ENCODE measurements around the gene NEGR1. TPM values are rescaled to one million over a fixed set of nuclear protein-coding genes. Genes with fewer than 3 reads are reported as not detected.

NEGR1 gene
- total and polyA plus RNA-seq, 2 experiments from 2014 or later = 0.57 to 0.94 TPM

DNA sequence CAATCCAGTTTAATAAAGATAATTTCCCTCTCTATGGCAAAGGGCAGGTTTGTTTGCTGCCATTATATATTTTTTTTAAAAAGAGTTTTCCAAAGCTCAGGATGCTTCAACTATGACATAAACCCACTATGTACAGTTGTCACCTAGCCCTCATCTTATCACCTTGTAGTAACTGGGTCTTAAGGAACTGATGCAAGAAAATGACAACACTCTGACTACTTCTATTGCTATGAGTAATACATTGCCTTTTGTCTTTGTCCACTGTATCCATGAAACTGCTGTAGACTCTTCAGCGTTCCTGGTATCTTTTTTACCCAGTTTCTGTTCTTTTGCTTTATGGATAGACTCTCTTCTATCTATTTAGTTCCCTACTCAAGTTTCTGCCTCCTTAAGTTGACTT is 586.5 kb downstream of the NEGR1 start (continued):
- TF ChIP-seq, protein P1, sequence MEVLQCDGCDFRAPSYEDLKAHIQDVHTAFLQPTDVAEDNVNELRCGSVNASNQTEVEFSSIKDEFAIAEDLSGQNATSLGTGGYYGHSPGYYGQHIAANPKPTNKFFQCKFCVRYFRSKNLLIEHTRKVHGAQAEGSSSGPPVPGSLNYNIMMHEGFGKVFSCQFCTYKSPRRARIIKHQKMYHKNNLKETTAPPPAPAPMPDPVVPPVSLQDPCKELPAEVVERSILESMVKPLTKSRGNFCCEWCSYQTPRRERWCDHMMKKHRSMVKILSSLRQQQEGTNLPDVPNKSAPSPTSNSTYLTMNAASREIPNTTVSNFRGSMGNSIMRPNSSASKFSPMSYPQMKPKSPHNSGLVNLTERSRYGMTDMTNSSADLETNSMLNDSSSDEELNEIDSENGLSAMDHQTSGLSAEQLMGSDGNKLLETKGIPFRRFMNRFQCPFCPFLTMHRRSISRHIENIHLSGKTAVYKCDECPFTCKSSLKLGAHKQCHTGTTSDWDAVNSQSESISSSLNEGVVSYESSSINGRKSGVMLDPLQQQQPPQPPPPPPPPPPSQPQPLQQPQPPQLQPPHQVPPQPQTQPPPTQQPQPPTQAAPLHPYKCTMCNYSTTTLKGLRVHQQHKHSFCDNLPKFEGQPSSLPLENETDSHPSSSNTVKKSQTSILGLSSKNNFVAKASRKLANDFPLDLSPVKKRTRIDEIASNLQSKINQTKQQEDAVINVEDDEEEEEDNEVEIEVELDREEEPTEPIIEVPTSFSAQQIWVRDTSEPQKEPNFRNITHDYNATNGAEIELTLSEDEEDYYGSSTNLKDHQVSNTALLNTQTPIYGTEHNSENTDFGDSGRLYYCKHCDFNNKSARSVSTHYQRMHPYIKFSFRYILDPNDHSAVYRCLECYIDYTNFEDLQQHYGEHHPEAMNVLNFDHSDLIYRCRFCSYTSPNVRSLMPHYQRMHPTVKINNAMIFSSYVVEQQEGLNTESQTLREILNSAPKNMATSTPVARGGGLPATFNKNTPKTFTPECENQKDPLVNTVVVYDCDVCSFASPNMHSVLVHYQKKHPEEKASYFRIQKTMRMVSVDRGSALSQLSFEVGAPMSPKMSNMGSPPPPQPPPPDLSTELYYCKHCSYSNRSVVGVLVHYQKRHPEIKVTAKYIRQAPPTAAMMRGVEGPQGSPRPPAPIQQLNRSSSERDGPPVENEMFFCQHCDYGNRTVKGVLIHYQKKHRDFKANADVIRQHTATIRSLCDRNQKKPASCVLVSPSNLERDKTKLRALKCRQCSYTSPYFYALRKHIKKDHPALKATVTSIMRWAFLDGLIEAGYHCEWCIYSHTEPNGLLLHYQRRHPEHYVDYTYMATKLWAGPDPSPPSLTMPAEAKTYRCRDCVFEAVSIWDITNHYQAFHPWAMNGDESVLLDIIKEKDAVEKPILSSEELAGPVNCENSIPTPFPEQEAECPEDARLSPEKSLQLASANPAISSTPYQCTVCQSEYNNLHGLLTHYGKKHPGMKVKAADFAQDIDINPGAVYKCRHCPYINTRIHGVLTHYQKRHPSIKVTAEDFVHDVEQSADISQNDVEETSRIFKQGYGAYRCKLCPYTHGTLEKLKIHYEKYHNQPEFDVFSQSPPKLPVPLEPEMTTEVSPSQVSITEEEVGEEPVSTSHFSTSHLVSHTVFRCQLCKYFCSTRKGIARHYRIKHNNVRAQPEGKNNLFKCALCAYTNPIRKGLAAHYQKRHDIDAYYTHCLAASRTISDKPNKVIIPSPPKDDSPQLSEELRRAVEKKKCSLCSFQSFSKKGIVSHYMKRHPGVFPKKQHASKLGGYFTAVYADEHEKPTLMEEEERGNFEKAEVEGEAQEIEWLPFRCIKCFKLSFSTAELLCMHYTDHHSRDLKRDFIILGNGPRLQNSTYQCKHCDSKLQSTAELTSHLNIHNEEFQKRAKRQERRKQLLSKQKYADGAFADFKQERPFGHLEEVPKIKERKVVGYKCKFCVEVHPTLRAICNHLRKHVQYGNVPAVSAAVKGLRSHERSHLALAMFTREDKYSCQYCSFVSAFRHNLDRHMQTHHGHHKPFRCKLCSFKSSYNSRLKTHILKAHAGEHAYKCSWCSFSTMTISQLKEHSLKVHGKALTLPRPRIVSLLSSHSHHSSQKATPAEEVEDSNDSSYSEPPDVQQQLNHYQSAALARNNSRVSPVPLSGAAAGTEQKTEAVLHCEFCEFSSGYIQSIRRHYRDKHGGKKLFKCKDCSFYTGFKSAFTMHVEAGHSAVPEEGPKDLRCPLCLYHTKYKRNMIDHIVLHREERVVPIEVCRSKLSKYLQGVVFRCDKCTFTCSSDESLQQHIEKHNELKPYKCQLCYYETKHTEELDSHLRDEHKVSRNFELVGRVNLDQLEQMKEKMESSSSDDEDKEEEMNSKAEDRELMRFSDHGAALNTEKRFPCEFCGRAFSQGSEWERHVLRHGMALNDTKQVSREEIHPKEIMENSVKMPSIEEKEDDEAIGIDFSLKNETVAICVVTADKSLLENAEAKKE (CRISPR knock-in tag; IDR thresholded peaks at IDR 0.05) = no peak
- TF ChIP-seq POLR2AphosphoS5 (IDR thresholded peaks at IDR 0.05; ENCODE audit: low read depth) (no peak), EZH2 (IDR thresholded peaks at IDR 0.05; ENCODE audit: low read depth, unreplicated experiment) (no peak), ZNF331 (CRISPR knock-in tag; IDR thresholded peaks at IDR 0.05; ENCODE audit: low read depth) (no peak)
- TF ChIP-seq, protein P2, sequence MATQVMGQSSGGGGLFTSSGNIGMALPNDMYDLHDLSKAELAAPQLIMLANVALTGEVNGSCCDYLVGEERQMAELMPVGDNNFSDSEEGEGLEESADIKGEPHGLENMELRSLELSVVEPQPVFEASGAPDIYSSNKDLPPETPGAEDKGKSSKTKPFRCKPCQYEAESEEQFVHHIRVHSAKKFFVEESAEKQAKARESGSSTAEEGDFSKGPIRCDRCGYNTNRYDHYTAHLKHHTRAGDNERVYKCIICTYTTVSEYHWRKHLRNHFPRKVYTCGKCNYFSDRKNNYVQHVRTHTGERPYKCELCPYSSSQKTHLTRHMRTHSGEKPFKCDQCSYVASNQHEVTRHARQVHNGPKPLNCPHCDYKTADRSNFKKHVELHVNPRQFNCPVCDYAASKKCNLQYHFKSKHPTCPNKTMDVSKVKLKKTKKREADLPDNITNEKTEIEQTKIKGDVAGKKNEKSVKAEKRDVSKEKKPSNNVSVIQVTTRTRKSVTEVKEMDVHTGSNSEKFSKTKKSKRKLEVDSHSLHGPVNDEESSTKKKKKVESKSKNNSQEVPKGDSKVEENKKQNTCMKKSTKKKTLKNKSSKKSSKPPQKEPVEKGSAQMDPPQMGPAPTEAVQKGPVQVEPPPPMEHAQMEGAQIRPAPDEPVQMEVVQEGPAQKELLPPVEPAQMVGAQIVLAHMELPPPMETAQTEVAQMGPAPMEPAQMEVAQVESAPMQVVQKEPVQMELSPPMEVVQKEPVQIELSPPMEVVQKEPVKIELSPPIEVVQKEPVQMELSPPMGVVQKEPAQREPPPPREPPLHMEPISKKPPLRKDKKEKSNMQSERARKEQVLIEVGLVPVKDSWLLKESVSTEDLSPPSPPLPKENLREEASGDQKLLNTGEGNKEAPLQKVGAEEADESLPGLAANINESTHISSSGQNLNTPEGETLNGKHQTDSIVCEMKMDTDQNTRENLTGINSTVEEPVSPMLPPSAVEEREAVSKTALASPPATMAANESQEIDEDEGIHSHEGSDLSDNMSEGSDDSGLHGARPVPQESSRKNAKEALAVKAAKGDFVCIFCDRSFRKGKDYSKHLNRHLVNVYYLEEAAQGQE (IDR thresholded peaks at IDR 0.05; ENCODE audit: unreplicated experiment) = no peak

DNA sequence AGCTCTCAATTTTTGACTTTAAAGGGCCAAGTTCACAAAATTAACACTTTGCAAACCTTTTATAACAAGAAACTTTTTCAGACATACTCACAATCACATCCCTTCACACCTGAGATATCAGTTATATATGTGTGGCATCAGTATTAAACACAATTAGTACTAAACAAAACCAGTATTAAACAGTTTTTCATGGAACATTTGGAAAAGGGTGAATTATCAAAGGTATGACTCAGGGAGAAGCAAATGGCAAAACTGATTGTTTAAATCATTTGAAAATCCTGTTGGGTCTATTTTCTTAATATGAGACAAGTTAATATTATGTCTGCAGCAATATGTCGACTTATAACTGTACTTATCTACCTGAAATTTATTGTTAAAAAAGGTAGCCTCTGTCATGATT is 587.3 kb downstream of the NEGR1 start:
- no peaks in the 10 kb centered on the region for H3K36me3 Mint-ChIP-seq (ENCODE audit: low read depth)
- H3K4me1 ChIP-seq (ENCODE audit: insufficient read depth) = no peaks in the 10 kb centered on the region
- no peaks in the 10 kb centered on the region for H3K27me3 Mint-ChIP-seq (ENCODE audit: insufficient read depth, low read depth, poor library complexity)
- no peak overlapping the region for H2AFZ ChIP-seq
- DNase-seq (ENCODE audit: low spot score) (no peak), ATAC-seq (no peak)
- H3K27me3 ChIP-seq (ENCODE audit: insufficient read depth) = no peaks in the 10 kb centered on the region
- no peaks in the 10 kb centered on the region for H3K9me3 Mint-ChIP-seq
- no peaks in the 10 kb centered on the region for H3F3A ChIP-seq (replicated peaks; ENCODE audit: low read depth)
- H3K36me3 ChIP-seq (ENCODE audit: insufficient read depth) = no peaks in the 10 kb centered on the region
- H3K27ac Mint-ChIP-seq = no peak overlapping the region
- no peaks in the 10 kb centered on the region for H3K79me2 ChIP-seq (replicated peaks; ENCODE audit: insufficient read depth)
- H3K4me3 Mint-ChIP-seq = no peak overlapping the region
- no peaks in the 10 kb centered on the region for H4K20me1 ChIP-seq (replicated peaks; ENCODE audit: insufficient read depth)
- H3K4me3 ChIP-seq = no peak overlapping the region
- no peaks in the 10 kb centered on the region for H3K4me1 Mint-ChIP-seq
- no peaks in the 10 kb centered on the region for H3K9me2 ChIP-seq (ENCODE audit: insufficient read depth)
- no peak overlapping the region for H3K4me2 ChIP-seq
- H3K27ac ChIP-seq (ENCODE audit: low read depth) = no peak overlapping the region
- TF ChIP-seq CREB1 (CRISPR knock-in tag; IDR thresholded peaks at IDR 0.05; ENCODE audit: low read depth) = no peak
- TF ChIP-seq ZNF114 (CRISPR knock-in tag; IDR thresholded peaks at IDR 0.05) = no peak
- no peak for TF ChIP-seq POLR2AphosphoS5 (IDR thresholded peaks at IDR 0.05; ENCODE audit: low read depth)
- no peak for TF ChIP-seq NANOG (IDR thresholded peaks at IDR 0.05; ENCODE audit: borderline replicate concordance)

All from GM23338 (cell line).